ENCODE data around the gene ATP5PF.
"Not testable (repeated sequence)": the region's sequence is repeated elsewhere in the genome, so short reads cannot be mapped to it uniquely, and the experiment has no call there.

Gene ATP5PF, protein sequence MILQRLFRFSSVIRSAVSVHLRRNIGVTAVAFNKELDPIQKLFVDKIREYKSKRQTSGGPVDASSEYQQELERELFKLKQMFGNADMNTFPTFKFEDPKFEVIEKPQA

DNA sequence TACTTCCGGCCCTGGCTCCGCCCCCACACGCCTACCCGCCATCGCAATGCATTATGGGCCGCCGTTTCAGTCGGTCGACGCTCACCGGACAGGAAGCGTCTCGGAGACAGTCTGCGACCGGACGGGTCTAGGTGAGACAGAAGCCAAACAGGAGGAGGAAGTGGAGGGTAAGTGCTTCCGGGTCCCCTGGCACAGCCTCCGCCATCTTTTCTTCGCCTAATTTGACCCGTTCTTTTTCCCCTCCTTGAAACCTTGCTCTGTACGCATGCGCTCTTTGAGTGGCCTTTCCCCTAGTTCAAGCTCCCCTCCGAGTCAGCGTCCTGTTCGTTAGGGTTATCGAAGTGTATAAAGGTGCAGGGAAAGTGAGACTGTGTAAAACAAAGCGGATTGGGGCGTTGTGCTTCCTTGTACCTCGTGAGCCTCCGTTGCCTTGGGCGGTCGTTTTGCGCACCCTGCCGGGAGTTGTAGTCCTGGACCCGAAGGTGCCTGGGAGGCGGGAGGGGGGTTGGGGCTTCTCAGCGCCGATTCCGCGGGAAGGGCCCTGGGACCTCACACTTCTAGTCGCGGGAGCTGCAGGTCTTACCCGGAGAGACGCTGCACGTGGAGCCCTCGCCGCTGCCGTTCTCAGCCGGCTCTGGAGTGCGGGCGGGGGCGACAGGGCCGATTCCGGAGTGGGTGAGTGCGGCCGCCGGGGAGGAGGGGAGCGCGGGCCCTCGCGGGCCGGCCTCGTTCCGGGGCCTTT is at the start of gene ATP5PF, which contains the start of gene GABPA:
TSS of gene ATP5PF (minus strand) at position 1 of the 742 bp plus-strand sequence. CDS start 5,110 bp downstream, outside the sequence.
TSS of gene GABPA (plus strand) at position 69 of the 742 bp plus-strand sequence. CDS start 6,627 bp downstream, outside the sequence.
- DNase-seq: peak; percentile 75

DNA sequence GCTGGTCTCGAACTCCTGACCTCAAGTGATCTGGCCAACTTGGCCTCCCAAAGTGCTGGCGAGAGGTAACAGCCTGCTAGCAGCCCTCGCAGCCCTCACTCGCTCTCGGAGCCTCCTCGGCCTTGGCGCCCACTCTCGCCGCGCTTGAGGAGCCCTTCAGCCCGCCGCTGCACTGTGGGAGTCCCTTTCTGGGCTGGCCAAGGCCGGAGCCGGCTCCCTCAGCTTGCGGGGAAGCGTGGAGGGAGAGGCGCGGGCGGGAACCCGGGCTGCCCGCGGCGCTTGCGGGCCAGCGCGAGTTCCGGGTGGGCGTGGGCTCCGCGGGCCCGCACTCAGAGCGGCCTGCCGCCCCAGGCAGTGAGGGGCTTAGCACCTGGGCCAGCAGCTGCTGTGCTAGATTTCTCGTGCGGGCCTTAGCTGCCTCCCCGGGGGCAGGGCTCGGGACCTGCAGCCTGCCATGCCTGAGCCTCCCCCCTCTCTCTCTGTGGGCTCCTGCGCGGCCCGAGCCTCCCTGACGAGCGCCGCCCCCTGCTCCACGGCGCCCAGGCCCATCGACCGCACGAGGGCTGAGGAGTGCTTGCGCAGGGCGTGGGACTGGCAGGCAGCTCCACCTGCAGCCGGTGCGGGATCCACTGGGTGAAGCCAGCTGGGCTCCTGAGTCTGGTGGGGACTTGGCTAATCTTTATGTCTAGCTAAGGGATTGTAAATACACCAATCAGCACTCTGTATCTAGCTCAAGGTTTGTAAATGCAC is 43.6 kb upstream of the ATP5PF start:
- DNase-seq: not testable (repeated sequence)

DNA sequence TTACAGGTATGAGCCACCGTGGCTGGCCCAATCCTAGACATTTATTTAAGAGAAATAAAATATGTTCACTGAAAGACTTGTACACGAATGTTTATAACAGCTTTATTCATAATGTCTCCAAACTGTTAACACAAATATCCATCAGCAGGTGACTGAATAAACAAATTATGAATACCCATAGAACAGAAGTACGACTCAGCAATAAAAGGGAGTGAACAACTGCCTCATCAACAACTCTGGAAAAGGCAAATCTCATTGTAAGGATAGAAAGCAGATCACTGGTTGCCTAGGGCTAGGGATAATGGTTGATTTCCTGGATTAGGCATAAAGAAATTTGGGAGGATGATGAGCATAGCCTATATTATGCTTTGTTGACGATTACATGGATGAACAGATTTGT is 41.7 kb upstream of the ATP5PF start:
- DNase-seq: no peak

DNA sequence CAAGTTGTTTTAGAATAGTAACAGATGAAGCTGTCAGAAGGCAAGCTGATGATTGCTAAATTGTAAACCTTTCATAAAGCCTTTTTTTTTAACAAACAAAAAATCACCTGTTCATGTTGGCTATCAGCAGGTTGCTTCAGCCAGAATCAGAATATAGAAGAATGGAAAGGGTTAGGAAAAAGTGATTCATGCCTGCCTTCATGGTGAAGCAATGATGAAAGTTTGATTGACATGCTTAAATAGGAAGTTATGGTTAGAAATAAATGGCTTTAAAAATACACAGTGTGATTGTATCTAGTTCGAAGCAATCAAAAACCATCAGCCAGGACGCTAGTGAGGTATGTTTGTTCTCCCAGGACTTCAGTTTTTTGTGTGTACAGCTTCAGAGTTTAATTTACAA is 38.0 kb upstream of the ATP5PF start:
- no peak for DNase-seq

DNA sequence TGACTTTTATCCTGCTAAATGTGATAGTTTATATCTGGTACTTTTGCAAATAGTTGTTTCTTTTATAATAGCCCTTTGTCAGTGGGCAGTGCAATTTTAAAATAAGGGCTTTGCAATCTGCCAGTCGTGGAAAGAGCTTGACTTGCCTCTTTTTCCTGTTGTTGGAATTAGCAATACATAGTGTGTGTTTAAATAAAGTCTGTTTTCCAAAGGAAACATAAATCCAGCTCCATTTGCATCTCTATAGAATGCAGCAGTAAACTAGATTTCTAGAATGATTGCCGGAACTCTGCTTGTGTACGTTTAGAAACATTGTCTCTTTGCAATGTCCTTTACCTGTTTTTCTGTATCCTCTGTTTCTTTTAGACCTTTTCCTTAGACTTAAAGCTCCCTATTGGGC is 33.2 kb upstream of the ATP5PF start:
- DNase-seq: no peak

DNA sequence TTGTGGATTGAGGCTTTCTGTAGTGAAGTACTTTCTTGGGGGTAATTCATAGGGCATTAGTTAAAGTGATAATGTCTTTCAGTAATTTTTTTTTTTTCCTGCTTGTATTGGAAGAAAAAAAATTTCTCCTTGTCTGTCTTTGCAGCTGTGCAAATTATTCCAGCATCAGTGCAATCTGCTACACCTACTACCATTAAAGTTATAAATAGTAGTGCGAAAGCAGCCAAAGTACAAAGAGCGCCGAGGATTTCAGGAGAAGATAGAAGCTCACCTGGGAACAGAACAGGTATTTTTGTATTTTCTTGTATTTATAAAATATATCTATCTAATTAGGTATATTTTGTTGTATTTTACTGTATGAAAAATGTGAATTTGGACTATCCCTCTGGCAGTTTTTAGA is 29.4 kb upstream of the ATP5PF start:
- no peak for DNase-seq

DNA sequence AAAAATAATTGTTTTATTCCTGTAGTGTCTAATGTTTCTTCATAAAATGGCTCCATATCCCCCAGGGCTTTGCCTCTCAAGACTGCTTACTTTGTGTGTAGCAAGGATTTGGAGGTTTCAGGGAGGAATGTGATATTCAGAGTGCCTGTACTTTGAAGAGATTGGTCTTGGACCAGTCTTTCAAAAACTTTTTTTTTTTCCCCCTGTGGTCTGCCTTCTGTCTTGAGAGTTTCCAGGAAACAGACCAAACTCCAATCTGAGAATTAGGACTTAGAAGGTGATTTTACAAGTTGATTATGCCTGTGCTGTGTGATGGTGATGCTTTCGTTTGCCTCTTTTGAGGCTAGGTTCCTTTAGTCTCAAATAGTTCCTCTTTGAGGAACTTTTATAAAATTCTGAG is 26.0 kb upstream of the ATP5PF start:
- no peak for DNase-seq

DNA sequence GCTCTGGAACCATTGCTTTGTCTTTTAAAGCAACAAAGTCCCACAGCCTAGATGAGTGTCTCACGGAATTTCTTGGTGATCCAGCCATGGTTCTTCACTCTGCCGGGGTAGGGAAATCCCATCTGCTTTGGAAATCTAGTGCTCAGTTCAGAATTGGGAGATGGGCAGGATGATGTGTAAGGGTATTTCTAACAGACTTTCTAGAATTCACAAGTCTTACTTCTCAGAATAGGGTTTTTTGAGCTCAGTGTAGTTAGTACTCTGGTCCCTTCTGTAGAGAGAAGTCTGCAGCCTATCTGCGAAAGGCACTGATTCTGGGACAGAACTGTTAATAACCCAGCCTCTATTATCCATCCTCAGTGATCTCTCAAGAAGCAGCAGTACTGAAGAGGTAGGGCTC is 25.4 kb upstream of the ATP5PF start:
- DNase-seq: no peak

DNA sequence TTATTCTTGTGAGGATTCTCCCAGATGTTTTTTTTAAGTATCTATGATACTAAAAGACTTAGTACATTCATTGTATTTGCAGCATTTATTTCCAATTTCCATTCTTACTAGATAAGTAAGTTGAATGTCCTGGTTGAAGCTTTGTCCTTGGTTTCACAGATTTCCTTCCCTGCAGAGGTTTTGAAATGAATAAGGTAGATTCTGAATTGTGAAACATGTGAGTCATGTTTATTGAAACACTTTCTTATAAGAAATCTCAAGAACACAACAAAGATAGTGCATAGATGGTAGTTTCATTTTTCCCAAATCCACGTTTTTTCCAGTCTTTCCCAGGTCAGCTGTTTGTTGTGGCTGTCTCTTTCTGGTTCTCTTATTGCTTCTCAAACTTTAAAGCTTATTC is 24.9 kb upstream of the ATP5PF start:
- DNase-seq: no peak

DNA sequence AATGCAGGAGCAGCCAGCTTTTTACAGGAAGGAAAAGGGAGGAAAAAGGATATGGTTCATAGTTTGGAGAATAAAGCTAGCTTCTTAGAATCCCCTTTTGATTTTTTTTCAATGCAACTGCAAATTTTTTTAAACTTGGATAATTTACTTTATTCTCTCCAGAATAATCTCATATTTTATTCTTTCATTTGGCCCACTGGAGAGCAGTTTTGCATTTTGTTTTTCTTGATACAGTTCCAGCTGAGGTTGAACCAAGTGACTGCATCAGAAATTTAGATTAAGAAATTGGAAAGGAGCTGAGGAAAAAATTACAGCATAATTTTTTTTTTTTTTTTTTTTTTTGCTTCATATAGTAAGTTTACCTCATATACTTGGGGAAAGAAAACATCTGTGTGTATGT is 22.8 kb upstream of the ATP5PF start:
- no peak for DNase-seq

DNA sequence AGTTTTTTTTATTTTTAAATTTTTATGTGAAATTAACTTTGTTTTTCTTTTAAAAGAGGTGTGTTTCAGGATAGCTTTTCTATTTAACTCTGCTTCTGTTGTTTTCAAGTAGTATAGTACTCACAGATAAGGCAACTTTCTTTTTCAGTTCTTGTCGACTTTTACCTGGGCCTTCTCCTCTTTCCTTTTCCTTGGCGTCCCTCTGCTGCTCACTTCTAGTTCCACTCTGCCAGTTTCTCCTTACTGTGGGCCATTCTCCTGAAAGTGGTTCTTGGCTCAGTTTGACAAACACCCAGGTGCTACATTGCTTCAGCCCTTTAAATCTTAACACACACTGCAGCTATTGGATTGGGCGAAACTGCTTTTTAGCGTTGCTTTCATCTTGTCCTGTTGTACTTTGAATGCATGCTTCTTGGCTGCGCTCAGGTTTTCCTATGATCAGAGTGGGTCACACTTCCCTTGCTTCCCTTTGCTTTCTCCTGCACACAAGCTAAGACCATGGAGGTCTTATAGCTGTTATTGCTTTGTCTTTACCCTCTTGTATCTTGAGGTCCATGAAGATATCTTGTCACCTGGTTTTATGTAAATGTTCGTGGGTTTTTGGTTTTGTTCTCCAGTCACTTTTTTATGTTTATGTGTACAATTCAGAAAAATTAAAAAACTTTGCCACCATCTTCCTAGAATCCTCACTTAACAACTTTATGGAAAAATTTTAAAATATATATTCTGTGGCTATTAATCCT is 21.7 kb upstream of the ATP5PF start:
- DNase-seq: no peak

DNA sequence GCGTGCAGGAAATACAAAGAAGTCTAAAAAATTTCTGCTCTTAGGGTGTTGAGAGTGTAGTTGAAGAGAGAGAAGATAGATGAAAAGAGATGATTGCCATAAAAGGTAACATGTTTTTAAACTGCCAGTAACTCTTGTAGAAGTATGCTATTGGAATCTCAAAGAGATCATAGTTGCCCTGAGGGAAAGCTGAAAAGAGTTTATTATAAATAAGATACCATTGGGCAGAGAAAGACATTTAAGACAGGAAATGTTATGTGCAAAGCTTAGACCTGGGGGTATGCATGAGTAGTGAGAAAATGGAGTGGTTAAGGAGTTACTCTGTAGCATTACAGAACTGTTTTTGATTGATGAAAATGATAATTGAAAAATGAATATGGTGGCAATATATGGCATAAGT is 17.7 kb upstream of the ATP5PF start:
- DNase-seq: no peak

DNA sequence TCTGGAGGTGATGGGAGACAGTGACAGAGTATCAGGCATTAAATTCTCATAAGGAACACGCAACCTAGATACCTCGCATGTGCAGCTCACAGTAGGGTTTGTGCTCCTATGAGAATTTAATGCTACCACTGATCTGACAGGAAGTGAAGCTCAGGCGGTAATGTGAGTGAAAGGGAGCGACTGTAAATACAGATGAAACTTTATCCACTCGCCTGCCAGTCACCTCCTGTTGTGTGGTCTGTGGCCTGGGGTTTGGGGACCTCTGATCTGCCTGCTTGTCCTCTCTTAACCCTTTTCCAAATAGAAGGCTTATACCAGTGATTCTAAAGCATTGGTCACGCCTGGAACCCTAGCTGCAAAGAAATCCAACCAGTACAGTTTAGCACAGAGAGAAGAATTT is 15.4 kb upstream of the ATP5PF start:
- DNase-seq: no peak

DNA sequence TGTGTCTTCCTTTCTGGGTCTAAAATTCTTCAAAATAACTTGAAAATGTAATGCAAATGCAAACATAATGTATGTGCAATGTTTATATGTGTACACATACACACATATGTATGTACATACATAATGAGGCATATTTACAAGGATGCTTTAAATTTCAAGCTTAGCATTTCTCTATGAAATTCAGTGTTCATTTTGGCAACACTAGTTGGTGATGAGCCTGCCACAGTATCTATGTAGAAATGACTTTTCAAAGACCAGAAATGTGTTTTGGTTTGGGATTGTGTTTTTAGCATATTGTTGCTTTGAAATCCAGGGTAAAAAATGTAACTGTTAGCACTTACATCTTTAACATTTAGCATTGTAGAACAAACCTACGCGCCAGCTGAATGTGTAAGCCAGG is 10.2 kb upstream of the ATP5PF start:
- no peak for DNase-seq

DNA sequence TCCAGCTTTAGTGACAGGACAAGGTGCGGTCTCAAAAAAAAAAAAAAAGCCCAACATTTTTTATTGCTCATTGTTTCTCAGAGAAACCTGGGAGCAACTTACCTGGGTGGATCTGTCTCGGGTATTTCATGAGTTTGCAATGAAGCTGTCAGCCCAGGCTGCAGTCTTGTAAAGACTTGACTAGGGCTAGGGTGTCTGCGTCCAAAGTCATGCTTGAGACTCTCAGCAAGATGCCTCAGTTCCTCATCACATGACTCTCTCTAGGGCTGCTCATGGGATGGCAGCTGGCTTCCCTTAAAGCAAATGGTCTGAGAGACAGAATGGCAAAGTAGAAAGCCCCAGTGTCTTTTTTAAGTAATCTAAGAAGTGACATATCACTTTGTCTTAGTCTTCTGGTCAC is 8.2 kb upstream of the ATP5PF start:
- DNase-seq: no peak

DNA sequence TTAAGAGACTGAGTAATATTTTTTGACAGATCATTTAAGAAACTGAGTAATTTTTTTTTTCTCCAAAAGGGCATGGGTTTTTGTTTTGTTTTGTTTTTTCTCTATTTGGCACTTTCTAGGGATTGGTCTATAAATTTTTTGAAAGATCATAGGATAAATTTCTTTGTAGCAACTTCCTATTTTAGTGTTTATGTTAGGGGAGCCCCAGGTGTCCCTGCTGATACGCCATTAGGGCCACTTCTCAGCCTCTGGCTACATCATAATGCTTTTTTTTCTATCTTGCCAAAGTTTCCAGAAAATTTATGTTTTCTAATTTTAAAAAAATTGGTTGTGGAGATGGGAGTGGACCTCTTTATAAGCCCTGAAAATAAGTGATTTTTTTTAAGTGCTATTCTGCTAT is 2.7 kb upstream of the ATP5PF start:
- no peak for DNase-seq

DNA sequence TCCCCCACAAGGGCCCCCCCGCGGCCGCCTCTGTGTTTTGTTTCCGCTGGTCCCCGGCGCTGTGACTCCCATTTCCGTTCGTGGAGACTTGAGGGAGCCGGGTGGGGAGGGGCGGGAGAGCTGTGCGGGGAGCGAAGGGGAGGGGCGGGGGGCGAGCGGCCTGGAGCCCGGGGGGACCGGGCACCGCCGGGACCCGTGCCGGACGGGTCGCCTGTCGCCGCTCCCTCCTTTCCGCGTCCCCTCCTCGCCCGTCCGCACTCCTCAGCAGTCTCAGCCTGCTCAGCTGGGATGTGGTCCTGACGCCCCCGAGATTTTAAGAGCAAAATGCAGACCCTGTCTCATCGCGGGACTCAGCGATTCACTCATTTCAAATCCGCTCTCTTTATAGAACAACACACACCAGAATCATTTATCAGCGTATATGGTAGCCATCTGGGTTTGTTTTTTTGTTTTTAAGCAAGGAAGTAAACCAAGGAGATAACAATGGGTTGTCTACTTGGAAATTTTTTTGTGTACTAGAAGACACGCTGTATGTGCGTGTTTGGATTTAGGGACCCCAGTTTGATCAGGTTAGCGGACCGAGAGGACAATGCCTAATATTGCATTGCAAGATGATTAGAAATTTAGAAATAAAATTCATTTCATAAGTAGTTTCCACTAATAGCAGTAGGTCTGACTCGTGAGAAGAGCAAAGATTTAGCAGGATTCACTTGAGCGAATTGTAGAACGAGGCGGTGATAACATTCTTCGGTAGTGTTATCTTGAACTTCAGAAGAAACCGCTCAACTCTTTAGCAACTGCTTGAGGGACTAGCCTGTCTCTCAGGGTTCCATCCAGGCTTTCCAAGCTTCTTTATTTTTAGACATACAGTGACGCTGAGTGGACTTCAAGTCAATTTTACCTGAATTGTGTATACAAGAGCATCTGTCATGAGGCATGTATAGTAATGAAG is 1.2 kb upstream of the ATP5PF start:
- DNase-seq: peak; percentile 3

DNA sequence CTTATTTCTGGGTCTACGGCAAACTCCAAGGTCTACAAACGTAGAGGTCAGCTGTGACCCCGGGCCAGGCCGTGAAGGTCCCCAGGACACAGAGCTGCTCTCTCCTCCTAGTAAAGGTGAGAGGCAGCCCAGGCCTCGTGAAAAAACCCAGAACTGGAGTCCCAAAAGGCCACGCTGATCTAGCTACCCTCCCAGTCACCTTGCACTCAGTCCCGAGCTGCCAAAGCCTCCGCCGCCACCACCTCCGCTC is 125 bp downstream of the ATP5PF start:
- no peak for DNase-seq

DNA sequence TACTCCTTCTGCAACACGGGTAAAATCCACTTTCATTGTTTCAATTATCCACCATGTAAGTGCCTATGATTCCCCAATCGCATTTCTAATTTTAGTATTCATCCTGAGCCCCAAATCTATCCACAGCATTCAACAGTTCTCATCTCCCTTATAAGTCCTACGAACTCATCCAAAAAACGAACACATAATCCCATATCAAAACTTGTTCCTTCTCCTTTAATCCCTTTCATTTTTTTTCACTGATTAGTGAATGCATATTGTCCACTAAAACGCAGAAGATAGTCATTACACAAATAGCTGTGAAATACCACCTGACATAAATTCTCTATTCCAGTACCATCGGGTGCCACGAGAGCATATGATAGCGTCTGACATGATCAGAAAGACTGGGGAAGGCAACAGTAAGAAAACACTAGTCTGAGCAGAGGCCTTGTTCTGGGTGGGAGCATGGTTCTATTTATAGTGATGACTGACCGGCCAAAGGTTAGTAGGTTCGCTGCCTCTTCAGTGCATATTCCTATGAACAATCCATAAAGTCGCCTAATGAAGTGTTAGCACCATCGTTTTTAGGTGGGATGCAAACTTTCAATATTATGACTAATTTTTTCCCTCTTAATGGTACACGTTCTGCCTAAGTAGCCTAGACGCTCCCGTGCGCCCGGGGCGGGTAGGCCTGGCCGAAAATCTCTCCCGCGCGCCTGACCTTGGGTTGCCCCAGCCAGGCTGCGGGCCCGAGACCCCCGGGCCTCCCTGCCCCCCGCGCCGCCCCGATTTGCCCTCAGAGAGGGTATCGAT is 648 bp downstream of the ATP5PF start:
- no peak for DNase-seq

DNA sequence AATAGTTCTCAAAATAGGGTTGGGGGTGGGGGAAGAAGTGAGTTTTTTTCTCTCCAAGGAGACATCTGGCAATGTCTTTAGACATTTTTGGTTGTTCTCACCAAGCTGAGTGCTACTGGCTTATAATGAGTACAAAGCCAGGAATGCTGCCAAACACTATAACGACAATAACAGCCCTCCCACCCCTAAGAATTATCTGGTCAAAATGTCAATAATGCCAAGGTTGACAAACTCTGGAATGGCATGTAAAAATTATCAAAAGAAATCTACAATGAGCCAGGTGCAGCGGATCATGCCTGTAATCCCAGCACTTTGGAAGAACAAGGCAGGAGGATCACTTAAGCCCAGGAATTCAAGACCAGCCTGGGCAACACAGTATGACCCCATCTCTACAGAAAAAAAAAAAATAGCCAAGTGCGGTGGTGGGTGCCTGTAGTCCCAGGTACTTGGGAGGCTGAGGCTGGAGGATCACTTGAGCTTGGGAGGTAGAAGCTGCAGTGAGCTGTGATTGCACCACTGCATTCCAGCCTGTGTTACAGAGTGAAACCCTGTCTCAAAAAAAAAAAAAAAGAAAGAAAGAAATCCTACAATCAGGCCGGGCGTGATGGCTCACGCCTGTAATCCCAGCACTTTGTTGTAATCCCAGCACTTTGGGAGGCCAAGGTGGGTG is 2.5 kb downstream of the ATP5PF start:
- no peak for DNase-seq

DNA sequence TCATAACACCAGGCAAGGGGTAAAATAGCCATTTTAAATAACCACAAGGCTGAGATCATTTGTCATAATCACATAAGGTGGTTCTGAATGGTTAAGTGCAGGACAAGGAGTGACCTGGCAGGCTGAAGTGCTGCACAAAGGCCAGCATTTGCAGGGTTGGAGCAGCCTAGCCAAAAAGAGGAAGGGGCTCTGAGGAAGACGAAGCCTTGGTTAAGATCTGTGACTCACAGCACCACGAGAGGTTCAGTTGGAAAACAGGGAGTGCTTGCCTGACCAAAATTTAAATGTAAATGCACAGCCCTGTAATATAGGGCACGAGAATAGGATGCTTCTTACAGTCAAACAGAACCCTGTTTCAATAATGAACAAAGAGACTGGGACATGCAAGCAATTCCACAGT is 12.1 kb downstream of the ATP5PF start:
- no peak for DNase-seq
